ENCODE measurements around the gene TDRD12.

TDRD12 gene

DNA sequence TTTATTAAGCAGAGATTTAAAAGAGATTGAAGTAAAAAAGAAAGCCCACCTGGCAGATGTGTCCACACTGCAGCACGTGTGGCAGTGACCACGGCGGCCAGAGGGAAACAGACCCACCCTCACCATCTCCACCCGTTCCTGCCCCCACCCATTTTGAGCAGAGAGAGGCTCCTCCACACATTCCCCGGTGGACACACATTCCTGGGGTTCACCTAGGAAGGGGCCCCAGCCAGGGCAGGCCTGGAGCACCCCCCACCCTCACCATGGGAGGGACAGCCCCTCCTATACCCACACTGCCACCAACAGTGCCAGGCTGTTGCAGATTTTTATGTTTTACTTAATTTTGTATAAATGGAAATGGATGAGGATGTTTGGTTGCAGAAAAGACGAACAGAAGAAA, 95.1 kb downstream of the TDRD12 start:
- H3K4me3 ChIP-seq (ENCODE audit: low read depth, low read length), result no peak overlapping the region
- DNase-seq (ENCODE audit: low read depth), result no peak
- no peak for TF ChIP-seq CTCF (IDR thresholded peaks at IDR 0.05; ENCODE audit: low read depth, low read length)
- no peak for TF ChIP-seq MYC (IDR thresholded peaks at IDR 0.05; ENCODE audit: low read depth, low read length)
- no peak for TF ChIP-seq POLR2A (IDR thresholded peaks at IDR 0.05; ENCODE audit: extremely low read depth, insufficient read length)
- TF ChIP-seq, protein P1, sequence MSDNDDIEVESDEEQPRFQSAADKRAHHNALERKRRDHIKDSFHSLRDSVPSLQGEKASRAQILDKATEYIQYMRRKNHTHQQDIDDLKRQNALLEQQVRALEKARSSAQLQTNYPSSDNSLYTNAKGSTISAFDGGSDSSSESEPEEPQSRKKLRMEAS (IDR thresholded peaks at IDR 0.05; ENCODE audit: low read depth, low read length), result no peak

GRCh38 chr19:32816555-32817099, 97.1 kb downstream of the TDRD12 start:
- TF ChIP-seq, protein P1 (IDR thresholded peaks at IDR 0.05; ENCODE audit: low read depth, low read length), result no peak
- TF ChIP-seq MYC (IDR thresholded peaks at IDR 0.05; ENCODE audit: low read depth, low read length), result no peak
- TF ChIP-seq CTCF (IDR thresholded peaks at IDR 0.05; ENCODE audit: low read depth, low read length), result no peak
- TF ChIP-seq POLR2A (IDR thresholded peaks at IDR 0.05; ENCODE audit: extremely low read depth, insufficient read length), result no peak
- no peak overlapping the region for H3K4me3 ChIP-seq (ENCODE audit: low read depth, low read length)
- DNase-seq (ENCODE audit: low read depth), result no peak

DNA sequence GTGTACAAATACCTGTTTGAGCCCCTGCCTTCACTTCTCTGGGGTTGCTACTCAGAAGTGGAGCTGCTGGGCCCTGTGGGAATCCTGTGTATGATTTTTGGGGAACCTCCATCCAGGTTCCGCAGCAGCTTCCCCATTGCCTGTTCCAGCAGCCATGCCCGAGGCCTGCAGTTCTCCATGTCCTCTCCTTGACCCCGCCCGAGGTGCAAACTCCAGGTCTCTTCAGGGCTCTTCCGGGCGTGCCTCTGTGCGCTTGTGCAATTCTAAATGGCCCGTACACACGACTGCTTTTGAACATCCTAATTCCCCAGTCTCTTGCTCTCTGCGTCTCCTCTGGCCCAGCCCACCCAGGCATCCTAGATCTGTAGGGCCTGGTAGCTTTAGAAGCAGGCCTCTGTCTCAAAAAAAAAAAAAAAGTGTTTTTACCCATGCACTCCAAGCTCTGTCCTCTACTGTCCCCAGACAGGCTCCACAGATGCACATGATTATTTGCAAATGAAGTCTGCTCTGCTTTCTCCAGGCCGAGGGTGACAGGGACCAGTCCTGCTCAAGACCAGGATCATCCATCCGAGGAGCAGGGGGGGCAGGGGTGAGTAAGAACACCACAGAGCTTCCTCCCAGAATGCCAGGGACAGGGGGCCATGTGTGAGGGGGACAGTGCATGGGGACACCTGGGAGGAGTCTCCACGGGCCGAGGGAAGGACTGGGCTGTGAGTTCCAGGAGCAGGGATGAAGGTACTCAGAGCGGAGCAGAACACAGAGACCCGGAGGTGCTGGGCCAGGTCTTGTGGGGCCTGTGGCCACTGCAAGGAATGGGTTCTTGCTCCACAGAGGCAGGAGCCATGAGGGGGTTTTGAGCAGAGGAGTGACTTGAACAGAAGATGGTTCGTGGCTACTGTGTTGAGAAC, 98.3 kb downstream of the TDRD12 start:
- no peak for DNase-seq (ENCODE audit: low read depth)
- no peak for TF ChIP-seq MYC (IDR thresholded peaks at IDR 0.05; ENCODE audit: low read depth, low read length)
- TF ChIP-seq CTCF (IDR thresholded peaks at IDR 0.05; ENCODE audit: low read depth, low read length), result no peak
- TF ChIP-seq, protein P1 (IDR thresholded peaks at IDR 0.05; ENCODE audit: low read depth, low read length), result no peak
- no peak for TF ChIP-seq POLR2A (IDR thresholded peaks at IDR 0.05; ENCODE audit: extremely low read depth, insufficient read length)
- no peak overlapping the region for H3K4me3 ChIP-seq (ENCODE audit: low read depth, low read length)

GRCh38 chr19:32818536-32818935, 99.0 kb downstream of the TDRD12 start:
- no peak for DNase-seq (ENCODE audit: low read depth)
- TF ChIP-seq MYC (IDR thresholded peaks at IDR 0.05; ENCODE audit: low read depth, low read length) (no peak), POLR2A (IDR thresholded peaks at IDR 0.05; ENCODE audit: extremely low read depth, insufficient read length) (no peak), CTCF (IDR thresholded peaks at IDR 0.05; ENCODE audit: low read depth, low read length) (no peak)
- TF ChIP-seq, protein P1 (IDR thresholded peaks at IDR 0.05; ENCODE audit: low read depth, low read length), result no peak
- H3K4me3 ChIP-seq (ENCODE audit: low read depth, low read length), result no peak overlapping the region

DNA sequence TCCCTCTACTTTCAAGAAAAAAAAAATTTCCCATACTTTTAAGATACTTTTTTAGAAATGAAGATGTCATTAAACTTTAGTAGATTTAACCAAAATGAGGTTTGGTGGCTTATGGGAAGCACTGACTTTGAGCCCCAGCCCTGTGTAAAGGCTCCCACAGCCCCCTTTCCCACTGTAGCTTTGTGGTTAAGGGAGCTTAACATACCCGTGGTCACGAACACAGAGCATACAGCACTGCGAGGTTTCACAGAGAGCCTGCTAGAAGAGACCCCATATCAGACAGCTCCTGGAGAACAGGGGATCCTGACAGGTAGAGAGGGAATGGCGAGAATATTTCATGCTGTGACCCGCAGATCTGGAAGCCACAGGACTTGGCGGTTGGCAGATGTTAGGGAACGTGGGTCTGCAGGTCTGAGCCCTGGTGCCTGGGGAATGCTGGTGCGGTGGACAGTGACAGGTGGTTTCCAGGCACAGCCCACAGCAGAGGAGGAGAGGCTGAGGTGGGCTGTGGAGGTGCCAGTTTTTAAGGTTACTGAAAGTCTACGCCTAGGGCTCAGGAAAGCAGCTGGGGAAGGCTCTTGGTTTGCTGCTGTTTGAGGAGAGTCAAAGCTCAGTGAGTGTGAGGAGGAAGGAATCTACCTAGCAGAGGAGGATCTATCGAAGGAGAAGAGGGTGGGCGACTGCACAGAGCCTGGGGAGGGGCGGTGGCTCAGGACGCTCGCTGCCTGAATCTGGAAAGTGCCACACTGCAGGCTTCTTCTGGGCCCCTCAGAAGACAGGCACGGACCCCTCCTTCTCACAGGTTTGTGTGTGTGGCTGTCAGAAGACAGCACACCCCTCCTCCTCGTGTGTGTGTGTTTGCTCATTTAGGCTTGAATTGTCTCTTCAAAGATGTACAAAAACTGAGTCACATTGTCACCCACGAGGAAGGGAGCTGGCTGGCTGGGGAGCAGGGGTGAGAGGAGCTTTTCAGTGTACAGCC, 100.1 kb downstream of the TDRD12 start:
- no peak overlapping the region for H3K4me3 ChIP-seq (ENCODE audit: low read depth, low read length)
- TF ChIP-seq CTCF (IDR thresholded peaks at IDR 0.05; ENCODE audit: low read depth, low read length), result no peak
- TF ChIP-seq, protein P1 (IDR thresholded peaks at IDR 0.05; ENCODE audit: low read depth, low read length), result no peak
- no peak for TF ChIP-seq MYC (IDR thresholded peaks at IDR 0.05; ENCODE audit: low read depth, low read length)
- no peak for DNase-seq (ENCODE audit: low read depth)

All from NB4 (cell line).